ENCODE measurements around the gene NPFFR1. TPM values are rescaled to one million over a fixed set of nuclear protein-coding genes. Genes with fewer than 3 reads are reported as not detected.
A peak's percentile ranks its signal among the peaks of the same experiment; 100 is the strongest.

Gene NPFFR1
- total RNA-seq, 1 experiment from 2014 or later, result 0.05 TPM

- ChIA-PET POLR2A (interaction anchor here (0.6 kb wide), 1 partner anchor 775 kb away, joined by 3 read pairs; no protein-coding TSS in a partner anchor), CTCF (interaction anchor here (1.9 kb wide), 2 partner anchors 11 to 132 kb away, joined by 9 to 14 read pairs; no protein-coding TSS in a partner anchor)
- H3K4me1 ChIP-seq (ENCODE audit: control insufficient read depth, insufficient read depth, low read length), result peaks cover 12% of the 10 kb centered on the region
- intact Hi-C loops (cut with micrococcal nuclease; ENCODE audit: unreplicated experiment) (no loop called here), in situ Hi-C loops (cut with HindIII; ENCODE audit: low pct_unique_long_range_greater_than_20kb, low sequenced_read_pairs) (no loop called here)
- no peaks in the 10 kb centered on the region for H3K9me3 ChIP-seq (ENCODE audit: control insufficient read depth, insufficient read depth, low read depth, low read length)
- peak overlapping the region; percentile 88 for H3K27ac ChIP-seq (ENCODE audit: low read length)
- BruUV-seq (replicated peaks), result no TSS peak
- peak overlapping the region; percentile 90 to 98 for H3K4me3 ChIP-seq (ENCODE audit: low read depth in 2 of 2, low read length in 2 of 2)
- DNase-seq (ENCODE audit: low read depth, low spot score) (no peak), ATAC-seq (no peak)
- H3K36me3 ChIP-seq (ENCODE audit: control insufficient read depth, insufficient read depth, low read length), result peaks cover 10% of the 10 kb centered on the region; the same call in 1 of the 2 replicates
- TF ChIP-seq REST (IDR thresholded peaks at IDR 0.05; ENCODE audit: insufficient read depth in 1 of 2, low read depth in 2 of 2, low read length in 1 of 2) (no peak), TCF7L2 (IDR thresholded peaks at IDR 0.05; ENCODE audit: low read depth, low read length) (no peak), POLR2AphosphoS5 (IDR thresholded peaks at IDR 0.05; ENCODE audit: low read depth, low read length) (no peak), SIN3A (IDR thresholded peaks at IDR 0.05; ENCODE audit: borderline replicate concordance, insufficient read depth, low read depth, low read length) (no peak)
- TF ChIP-seq, protein P1, sequence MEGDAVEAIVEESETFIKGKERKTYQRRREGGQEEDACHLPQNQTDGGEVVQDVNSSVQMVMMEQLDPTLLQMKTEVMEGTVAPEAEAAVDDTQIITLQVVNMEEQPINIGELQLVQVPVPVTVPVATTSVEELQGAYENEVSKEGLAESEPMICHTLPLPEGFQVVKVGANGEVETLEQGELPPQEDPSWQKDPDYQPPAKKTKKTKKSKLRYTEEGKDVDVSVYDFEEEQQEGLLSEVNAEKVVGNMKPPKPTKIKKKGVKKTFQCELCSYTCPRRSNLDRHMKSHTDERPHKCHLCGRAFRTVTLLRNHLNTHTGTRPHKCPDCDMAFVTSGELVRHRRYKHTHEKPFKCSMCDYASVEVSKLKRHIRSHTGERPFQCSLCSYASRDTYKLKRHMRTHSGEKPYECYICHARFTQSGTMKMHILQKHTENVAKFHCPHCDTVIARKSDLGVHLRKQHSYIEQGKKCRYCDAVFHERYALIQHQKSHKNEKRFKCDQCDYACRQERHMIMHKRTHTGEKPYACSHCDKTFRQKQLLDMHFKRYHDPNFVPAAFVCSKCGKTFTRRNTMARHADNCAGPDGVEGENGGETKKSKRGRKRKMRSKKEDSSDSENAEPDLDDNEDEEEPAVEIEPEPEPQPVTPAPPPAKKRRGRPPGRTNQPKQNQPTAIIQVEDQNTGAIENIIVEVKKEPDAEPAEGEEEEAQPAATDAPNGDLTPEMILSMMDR (IDR thresholded peaks at IDR 0.05), result no peak
- no peaks in the 10 kb centered on the region for H3K27me3 ChIP-seq (ENCODE audit: control insufficient read depth, insufficient read depth, low read length)
Measured at GRCh38 chr10:70232859-70233108, 51.0 kb downstream of the NPFFR1 start.

GRCh38 chr10:70232155-70232858 lies 51.5 kb downstream of the NPFFR1 start:
- Histone ChIP-seq H3K4me1 (ENCODE audit: control insufficient read depth, insufficient read depth, low read length) (peaks cover 12% of the 10 kb centered on the region), H3K27ac (ENCODE audit: low read length) (peak overlapping the region; percentile 88), H3K9me3 (ENCODE audit: control insufficient read depth, insufficient read depth, low read depth, low read length) (no peaks in the 10 kb centered on the region), H3K36me3 (ENCODE audit: control insufficient read depth, insufficient read depth, low read length) (peaks cover 12% of the 10 kb centered on the region; the same call in 1 of the 2 replicates), H3K27me3 (ENCODE audit: control insufficient read depth, insufficient read depth, low read length) (no peaks in the 10 kb centered on the region), H3K4me3 (ENCODE audit: low read depth in 2 of 2, low read length in 2 of 2) (peak overlapping the region; percentile 90 to 98)
- POLR2A ChIA-PET, result interaction anchor here (0.6 to 0.7 kb wide), 2 partner anchors 128 to 775 kb away, joined by 3 to 4 read pairs; no protein-coding TSS in a partner anchor
- CTCF ChIA-PET, result interaction anchor here (1.9 kb wide), 2 partner anchors 10 to 132 kb away, joined by 9 to 14 read pairs; no protein-coding TSS in a partner anchor
- in situ Hi-C loops (cut with HindIII; ENCODE audit: low pct_unique_long_range_greater_than_20kb, low sequenced_read_pairs) (no loop called here), intact Hi-C loops (cut with micrococcal nuclease; ENCODE audit: unreplicated experiment) (no loop called here)
- no peak for DNase-seq (ENCODE audit: low read depth, low spot score)
- TF ChIP-seq SIN3A (IDR thresholded peaks at IDR 0.05; ENCODE audit: borderline replicate concordance, insufficient read depth, low read depth, low read length), result no peak
- TF ChIP-seq REST (IDR thresholded peaks at IDR 0.05; ENCODE audit: insufficient read depth in 1 of 2, low read depth in 2 of 2, low read length in 1 of 2), result 0 out of 4 replicates have a peak, but pooled peaks of 1 of the 2 experiments have one; percentile 10
- no peak; the same call in 1 of the 2 replicates for ATAC-seq
- no TSS peak for BruUV-seq (replicated peaks)

All from Panc1 (cell line).